MM.1S (cell line): Measurements from ENCODE around the gene NBPF14.
"Not testable (repeated sequence)": the region's sequence is repeated elsewhere in the genome, so short reads cannot be mapped to it uniquely, and the experiment has no call there.

Source experiments
- DNase-seq: peaks from one replicate; pipeline ENCODE4 v3.0.0-alpha.2; 2015
- H2AFZ ChIP-seq: fragments of 300-600 bp; sonication (generic); 2 replicates; pipeline ENCODE4 v1.6.0; 2016; ENCODE audit warnings: antibody characterized with exemption, low read length
- H3F3A ChIP-seq: fragments of 300-600 bp; sonication (generic); 2 replicates; pipeline ENCODE4 v1.6.1; 2016; ENCODE audit warnings: mild to moderate bottlenecking, antibody characterized with exemption, low read length, moderate library complexity, mixed read lengths; ENCODE audit not compliant: insufficient read depth
- H3K27ac ChIP-seq: fragments of 300-600 bp; sonication (generic); 2 replicates; pipeline ENCODE4 v1.5.1; 2016; ENCODE audit warnings: mild to moderate bottlenecking, low read length
- H3K27me3 ChIP-seq: fragments of 300-600 bp; sonication (generic); replicated peaks from 2 replicates; pipeline ENCODE4 v1.6.0; 2016; ENCODE audit warnings: low read length; ENCODE audit not compliant: insufficient read depth
- H3K36me3 ChIP-seq: fragments of 300-600 bp; sonication (generic); replicated peaks from 2 replicates; pipeline ENCODE4 v1.6.1; 2016; ENCODE audit warnings: mild to moderate bottlenecking, low read length, mixed read lengths; ENCODE audit not compliant: insufficient read depth
- H3K4me1 ChIP-seq: fragments of 300-600 bp; sonication (generic); 2 replicates; pipeline ENCODE4 v1.6.1; 2016; ENCODE audit warnings: low read length, mixed read lengths
- H3K4me2 ChIP-seq: fragments of 300-600 bp; sonication (generic); 2 replicates; pipeline ENCODE4 v1.6.0; 2016; ENCODE audit warnings: low read depth, low read length
- H3K4me3 ChIP-seq: fragments of 300-600 bp; sonication (generic); 2 replicates; pipeline ENCODE4 v1.5.1; 2016; ENCODE audit warnings: low read length, mixed read lengths
- H3K79me2 ChIP-seq: fragments of 300-600 bp; sonication (generic); 2 replicates; pipeline ENCODE4 v1.6.1; 2016; ENCODE audit warnings: mixed run types, low read length, mixed read lengths
- H3K9ac ChIP-seq: fragments of 300-600 bp; sonication (generic); 2 replicates; pipeline ENCODE4 v1.6.1; 2016; ENCODE audit warnings: low read length, mixed read lengths
- H3K9me2 ChIP-seq: fragments of 300-600 bp; sonication (generic); replicated peaks from 2 replicates; pipeline ENCODE4 v1.6.1; 2016; ENCODE audit warnings: mild to moderate bottlenecking, low read length, mixed read lengths; ENCODE audit not compliant: insufficient read depth
- H3K9me3 ChIP-seq: fragments of 300-600 bp; sonication (generic); replicated peaks from 2 replicates; pipeline ENCODE4 v1.6.1; 2016; ENCODE audit warnings: mild to moderate bottlenecking, low read length, mixed read lengths; ENCODE audit not compliant: insufficient read depth
- H4K20me1 ChIP-seq: fragments of 300-600 bp; sonication (generic); 2 replicates; pipeline ENCODE4 v1.6.1; 2016; ENCODE audit warnings: mild to moderate bottlenecking, low read length, moderate library complexity, mixed read lengths; ENCODE audit not compliant: insufficient read depth

Gene NBPF14

GRCh38 chr1:148595911-148596310 lies at the start of gene NBPF14:
NBPF14 (minus strand) TSS chr1:148596011; CDS start chr1:148595717, 294 bp downstream.
- not testable (repeated sequence) for DNase-seq, H3K27me3 ChIP-seq, H3F3A ChIP-seq, H3K9me2 ChIP-seq, H3K36me3 ChIP-seq, H3K79me2 ChIP-seq, H3K27ac ChIP-seq, H3K4me3 ChIP-seq, H3K4me2 ChIP-seq, H3K9me3 ChIP-seq, H2AFZ ChIP-seq, H3K4me1 ChIP-seq, H3K9ac ChIP-seq, H4K20me1 ChIP-seq

- not testable (repeated sequence) for H3K36me3 ChIP-seq, H3K9me2 ChIP-seq, H3K27ac ChIP-seq, H3K9ac ChIP-seq, H3K9me3 ChIP-seq, DNase-seq, H4K20me1 ChIP-seq, H2AFZ ChIP-seq, H3K79me2 ChIP-seq, H3K4me3 ChIP-seq, H3K27me3 ChIP-seq, H3K4me2 ChIP-seq, H3K4me1 ChIP-seq, H3F3A ChIP-seq
These were observed 29.6 kb upstream of the NBPF14 start for GRCh38 chr1:148625451-148625850.

GRCh38 chr1:148618216-148618615 lies 22.4 kb upstream of the NBPF14 start:
- not testable (repeated sequence) for H3K9me3 ChIP-seq, H2AFZ ChIP-seq, H3F3A ChIP-seq, H3K4me2 ChIP-seq, H3K9me2 ChIP-seq, H4K20me1 ChIP-seq, H3K9ac ChIP-seq, H3K36me3 ChIP-seq, H3K79me2 ChIP-seq, H3K27ac ChIP-seq, H3K27me3 ChIP-seq, H3K4me1 ChIP-seq, DNase-seq, H3K4me3 ChIP-seq

- H3K9me3 ChIP-seq, H3K36me3 ChIP-seq, H3K27me3 ChIP-seq, H4K20me1 ChIP-seq, H3F3A ChIP-seq, H3K9me2 ChIP-seq, H3K79me2 ChIP-seq, H3K27ac ChIP-seq, H3K4me3 ChIP-seq, DNase-seq, H3K4me1 ChIP-seq, H3K9ac ChIP-seq, H2AFZ ChIP-seq, H3K4me2 ChIP-seq: not testable (repeated sequence)
These were observed 9.5 kb upstream of the NBPF14 start for GRCh38 chr1:148605266-148605665.

- H2AFZ ChIP-seq, H3K4me2 ChIP-seq, H3K9me3 ChIP-seq, H3K36me3 ChIP-seq, DNase-seq, H4K20me1 ChIP-seq, H3K4me3 ChIP-seq, H3K79me2 ChIP-seq, H3K27ac ChIP-seq, H3K9ac ChIP-seq, H3K4me1 ChIP-seq, H3K9me2 ChIP-seq, H3K27me3 ChIP-seq, H3F3A ChIP-seq: not testable (repeated sequence)
These were observed 451 bp downstream of the NBPF14 start for GRCh38 chr1:148595360-148595759.

GRCh38 chr1:148591098-148591497 lies 4.7 kb downstream of the NBPF14 start:
- H3K9ac ChIP-seq, H3K4me1 ChIP-seq, H3K9me3 ChIP-seq: not testable (repeated sequence)

GRCh38 chr1:148532158-148532557 lies 63.7 kb downstream of the NBPF14 start:
- H4K20me1 ChIP-seq, H3K4me1 ChIP-seq, H3K9me3 ChIP-seq, H3K4me2 ChIP-seq, H3K27me3 ChIP-seq, H3K9me2 ChIP-seq, H3K9ac ChIP-seq, H2AFZ ChIP-seq, H3K79me2 ChIP-seq, H3F3A ChIP-seq, H3K27ac ChIP-seq, H3K4me3 ChIP-seq, H3K36me3 ChIP-seq, DNase-seq: not testable (repeated sequence)

More at GRCh38 chr1:148591098-148591497, 4.7 kb downstream of the NBPF14 start:
- H3F3A ChIP-seq, H4K20me1 ChIP-seq, H3K36me3 ChIP-seq, DNase-seq, H3K79me2 ChIP-seq, H3K27me3 ChIP-seq, H3K9me2 ChIP-seq, H2AFZ ChIP-seq, H3K4me3 ChIP-seq, H3K4me2 ChIP-seq, H3K27ac ChIP-seq: not testable (repeated sequence)

- H3K4me1 ChIP-seq, H3K27ac ChIP-seq, H3K79me2 ChIP-seq, H3K9me2 ChIP-seq, H3K36me3 ChIP-seq, H3F3A ChIP-seq, H3K9ac ChIP-seq, H4K20me1 ChIP-seq, H3K4me3 ChIP-seq, H3K4me2 ChIP-seq, H3K27me3 ChIP-seq, H3K9me3 ChIP-seq, H2AFZ ChIP-seq: not testable (repeated sequence)
- peak; percentile 5 for DNase-seq
These were observed 66.7 kb downstream of the NBPF14 start for GRCh38 chr1:148529101-148529567.
